Endothelial cell of umbilical vein (primary cell): ENCODE measurements around the gene TOP3A. TPM values are rescaled to one million over a fixed set of nuclear protein-coding genes. Genes with fewer than 3 reads are reported as not detected.

Experiments
- BruUV-seq: library from RNA; stranded (reverse); fragments of 400-500 nt; replicated peaks from 2 replicates; lab custom pipeline; 2021; lab: Mats Ljungman, UMichigan
- CTCF ChIA-PET: fragments of 300-600, 350-600 bp; sonication (Branson Sonifier 250); formaldehyde crosslinking; loops from one replicate; lab custom pipeline; 2021; ENCODE audit warnings: antibody characterized with exemption, inconsistent platforms; lab: Charles Lee
- POLR2A ChIA-PET: fragments of 300-600, 350-600 bp; sonication (Branson Sonifier 250); formaldehyde crosslinking; loops from one replicate; lab custom pipeline; 2021; ENCODE audit warnings: antibody characterized with exemption, inconsistent platforms; lab: Charles Lee
- DNase-seq: peaks from one replicate; pipeline ENCODE4 v3.0.0-alpha.2; 2011; ENCODE audit warnings: low read depth, low spot score
- FAIRE-seq: peaks from 2 replicates; lab custom pipeline; 2011; peaks lifted over from hg19 to GRCh38; lab: Jason Lieb, UNC
- H2AFZ ChIP-seq: 2 replicates; pipeline ENCODE4 v1.6.0; 2012; ENCODE audit warnings: low read depth, low read length, control low read depth, inconsistent platforms
- H3K27ac ChIP-seq: 2 replicates; pipeline ENCODE4 v1.5.1; 2011; ENCODE audit warnings: low read depth, mild to moderate bottlenecking, control low read depth, low read length, moderate library complexity; ENCODE audit not compliant: insufficient read depth
- H3K27me3 ChIP-seq, 2 experiments: 2 replicates each; pipeline versions ENCODE4 v1.6.0 to v1.6.1; 2011; ENCODE audit warnings: low read length in 2 of 2, mixed read lengths in 1 of 2; ENCODE audit not compliant: control insufficient read depth in 2 of 2, insufficient read depth in 2 of 2
- H3K36me3 ChIP-seq, 2 experiments: 2 replicates in 1 of 2; 3 replicates in 1 of 2; pipeline ENCODE4 v1.5.1; 2011; ENCODE audit warnings: low read length in 2 of 2, mild to moderate bottlenecking in 1 of 2, moderate library complexity in 1 of 2; ENCODE audit not compliant: control insufficient read depth in 2 of 2, insufficient read depth in 2 of 2; ENCODE audit errors: extremely low read depth in 1 of 2
- H3K4me1 ChIP-seq: 3 replicates; pipeline ENCODE4 v1.5.1; 2011; ENCODE audit warnings: mild to moderate bottlenecking, low read length; ENCODE audit not compliant: control insufficient read depth, insufficient read depth; ENCODE audit errors: extremely low read depth
- H3K4me2 ChIP-seq: 2 replicates; pipeline ENCODE4 v1.6.1; 2011; ENCODE audit warnings: low read length, control low read depth, mixed read lengths; ENCODE audit not compliant: insufficient read depth
- H3K4me3 ChIP-seq, 3 experiments: fragments of 200-600 bp in 1 of 3; sonication (generic), shearing (Covaris generic) in 1 of 3; replicated peaks in 1 of 3; 2 replicates each; pipeline ENCODE4 v1.5.1; 2011 to 2016; ENCODE audit warnings: control low read depth in 3 of 3, low read length in 3 of 3, mild to moderate bottlenecking in 2 of 3, inconsistent platforms in 1 of 3, low read depth in 1 of 3, moderate library complexity in 1 of 3; ENCODE audit not compliant: insufficient read depth in 1 of 3
- H3K79me2 ChIP-seq: 2 replicates; pipeline ENCODE4 v1.6.0; 2012; ENCODE audit warnings: low read length, inconsistent platforms; ENCODE audit not compliant: control insufficient read depth, insufficient read depth
- H3K9ac ChIP-seq: replicated peaks from 2 replicates; pipeline ENCODE3; 2011; ENCODE audit warnings: low read length, control low read depth; ENCODE audit not compliant: insufficient read depth; ENCODE audit errors: extremely low read depth
- H3K9me1 ChIP-seq: replicated peaks from 3 replicates; pipeline ENCODE4 v1.6.0; 2011; ENCODE audit warnings: mild to moderate bottlenecking, low read length; ENCODE audit not compliant: control insufficient read depth, insufficient read depth; ENCODE audit errors: extremely low read depth
- H3K9me3 ChIP-seq: replicated peaks from 2 replicates; pipeline ENCODE4 v1.5.1; 2012; ENCODE audit warnings: low read length, inconsistent platforms; ENCODE audit not compliant: control insufficient read depth, insufficient read depth
- H4K20me1 ChIP-seq: replicated peaks from 2 replicates; pipeline ENCODE3; 2011; ENCODE audit warnings: mild to moderate bottlenecking, low read length; ENCODE audit not compliant: control insufficient read depth, insufficient read depth; ENCODE audit errors: extremely low read depth
- EZH2 ChIP-seq: IDR thresholded peaks from 2 replicates; pipeline ENCODE4 v1.6.1; 2012; ENCODE audit warnings: borderline replicate concordance, low read depth, mild to moderate bottlenecking, moderate library complexity, low read length, inconsistent platforms; ENCODE audit not compliant: severe bottlenecking
- FOS ChIP-seq: IDR thresholded peaks from 2 replicates; pipeline ENCODE4 v1.6.1; 2011; ENCODE audit warnings: mild to moderate bottlenecking, low read length, moderate library complexity, borderline replicate concordance; ENCODE audit not compliant: insufficient read depth
- GATA2 ChIP-seq: IDR thresholded peaks from 2 replicates; pipeline ENCODE4 v1.7.0; 2011; ENCODE audit warnings: low read depth, mild to moderate bottlenecking, moderate library complexity, mixed read lengths, low read length; ENCODE audit not compliant: insufficient read length, insufficient read depth
- JUN ChIP-seq: IDR thresholded peaks from 2 replicates; pipeline ENCODE4 v1.6.1; 2011; ENCODE audit warnings: borderline replicate concordance, low read depth; ENCODE audit not compliant: insufficient read length, insufficient read depth
- MYC ChIP-seq: IDR thresholded peaks from one replicate; pipeline ENCODE4 v1.6.1; 2011; ENCODE audit warnings: mild to moderate bottlenecking, low read depth, low read length
- POLR2A ChIP-seq: IDR thresholded peaks from 2 replicates; pipeline ENCODE4 v1.6.1; 2012; ENCODE audit warnings: low read depth, mild to moderate bottlenecking, control low read depth, low read length
- POLR2AphosphoS5 ChIP-seq: IDR thresholded peaks from 2 replicates; pipeline ENCODE4 v1.6.1; 2012; ENCODE audit warnings: low read depth, mild to moderate bottlenecking, control low read depth, low read length, moderate library complexity; ENCODE audit not compliant: insufficient read depth
- dilution Hi-C: fragments of 300-500 bp; cut with MboI; formaldehyde crosslinking; loops from one replicate; pipeline ENCODE4 v1.15.0; 2019; ENCODE audit warnings: low sequenced_read_pairs; ENCODE audit not compliant: extremely low pct_ligation_motif_present
- intact Hi-C: fragments of 100-400 bp; cut with micrococcal nuclease; formaldehyde crosslinking; loops from one replicate; pipeline ENCODE4 v1.10.0; 2022
- polyA plus RNA-seq, 4 experiments: library from polyadenylated mRNA; depleted of rRNA in 3 of 4; stranded (reverse) in 3 of 4; unstranded in 1 of 4; fragments of >200 nt; gene quantifications; 2 replicates each; pipeline versions ENCODE4 v1.2.1 to v1.2.3, GENCODE V29; 2011 to 2012; ENCODE audit warnings: missing spikeins in 1 of 4
- total RNA-seq: library from RNA; stranded (reverse); gene quantifications from 2 replicates; pipeline ENCODE4 v1.2.3, GENCODE V29; 2021
- TF ChIP-seq, protein P1 (sequence below): IDR thresholded peaks from 2 replicates; pipeline ENCODE4 v1.6.1; 2011; ENCODE audit not compliant: insufficient read depth, insufficient read length
- TF ChIP-seq, protein P2 (sequence below), 2 donors: IDR thresholded peaks; 1 replicate in 1 of 2; 2 replicates in 1 of 2; pipeline ENCODE4 v1.5.1; 2011; ENCODE audit warnings: low read length in 2 of 2, mild to moderate bottlenecking in 2 of 2, moderate library complexity in 2 of 2, control low read depth in 1 of 2, inconsistent platforms in 1 of 2, low read depth in 1 of 2; ENCODE audit not compliant: insufficient read depth in 1 of 2; ENCODE audit errors: extremely low read depth in 1 of 2

The TOP3A gene
- total and polyA plus RNA-seq, 2 donors (not counting 3 experiments of a cell fraction or from before 2014, with no cell fraction given): 20.4 to 53.1 TPM

DNA sequence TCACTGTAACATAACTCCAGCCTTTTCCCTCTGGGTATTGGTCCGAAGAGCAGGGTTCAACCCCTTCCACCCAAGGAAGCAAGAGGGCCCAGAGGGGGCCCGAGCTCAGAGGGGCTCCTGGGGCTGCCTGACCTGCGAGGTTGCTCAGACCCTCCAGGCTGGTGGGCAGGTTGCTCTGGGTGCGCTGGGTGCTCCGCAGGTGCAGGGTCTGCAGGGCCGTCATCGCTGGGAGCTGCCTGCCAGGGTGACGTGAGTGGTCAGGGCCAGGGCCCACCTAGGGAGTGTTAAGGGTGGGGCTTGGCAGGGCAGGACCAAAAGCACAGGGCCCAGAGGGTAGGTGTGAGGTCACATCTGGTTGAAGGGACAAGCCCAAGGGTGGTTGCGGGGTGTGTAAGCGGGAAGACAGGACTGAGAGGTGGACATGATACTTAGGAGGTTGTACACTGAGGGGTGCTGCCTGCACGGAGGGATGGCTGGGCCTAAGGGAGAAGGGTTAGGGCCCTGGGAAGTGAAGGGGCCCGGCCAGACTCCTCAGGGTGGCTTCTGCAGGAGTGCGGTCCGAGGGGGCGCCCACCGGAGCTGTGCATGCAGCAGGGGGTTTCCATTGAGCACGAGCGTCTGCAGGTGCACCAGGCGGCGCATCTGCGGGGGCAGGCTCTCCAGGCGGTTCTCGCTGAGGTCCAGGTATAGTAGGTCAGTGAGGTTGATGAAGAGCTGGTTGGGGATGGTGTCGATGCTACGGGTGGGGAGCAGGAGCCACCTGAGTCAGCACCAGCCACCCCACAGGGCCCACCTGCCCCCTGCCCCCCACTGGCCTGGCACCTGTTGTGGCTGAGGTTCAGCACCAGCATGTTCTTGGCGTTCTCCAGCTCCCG, 60.6 kb downstream of the TOP3A start:
- Histone ChIP-seq H3K9me3 (no peaks in the 10 kb centered on the region), H3K27me3 (no peaks in the 10 kb centered on the region), H3K4me3 (no peak overlapping the region), H3K4me1 (peaks cover 10% of the 10 kb centered on the region), H3K27ac (no peak overlapping the region), H3K36me3 (peaks cover 4 to 60% of the 10 kb centered on the region in 2 experiments), H3K9ac (no peak overlapping the region), H3K9me1 (no peaks in the 10 kb centered on the region), H3K4me2 (no peak overlapping the region), H3K79me2 (peaks cover 23% of the 10 kb centered on the region), H4K20me1 (no peaks in the 10 kb centered on the region), H2AFZ (no peak overlapping the region)
- no peak for TF ChIP-seq POLR2AphosphoS5
- TF ChIP-seq GATA2: no peak
- TF ChIP-seq EZH2: no peak
- TF ChIP-seq FOS: no peak
- no peak for TF ChIP-seq JUN
- TF ChIP-seq MYC: no peak
- TF ChIP-seq, protein P1, sequence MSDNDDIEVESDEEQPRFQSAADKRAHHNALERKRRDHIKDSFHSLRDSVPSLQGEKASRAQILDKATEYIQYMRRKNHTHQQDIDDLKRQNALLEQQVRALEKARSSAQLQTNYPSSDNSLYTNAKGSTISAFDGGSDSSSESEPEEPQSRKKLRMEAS: no peak
- TF ChIP-seq POLR2A: no peak
- TF ChIP-seq, protein P2, sequence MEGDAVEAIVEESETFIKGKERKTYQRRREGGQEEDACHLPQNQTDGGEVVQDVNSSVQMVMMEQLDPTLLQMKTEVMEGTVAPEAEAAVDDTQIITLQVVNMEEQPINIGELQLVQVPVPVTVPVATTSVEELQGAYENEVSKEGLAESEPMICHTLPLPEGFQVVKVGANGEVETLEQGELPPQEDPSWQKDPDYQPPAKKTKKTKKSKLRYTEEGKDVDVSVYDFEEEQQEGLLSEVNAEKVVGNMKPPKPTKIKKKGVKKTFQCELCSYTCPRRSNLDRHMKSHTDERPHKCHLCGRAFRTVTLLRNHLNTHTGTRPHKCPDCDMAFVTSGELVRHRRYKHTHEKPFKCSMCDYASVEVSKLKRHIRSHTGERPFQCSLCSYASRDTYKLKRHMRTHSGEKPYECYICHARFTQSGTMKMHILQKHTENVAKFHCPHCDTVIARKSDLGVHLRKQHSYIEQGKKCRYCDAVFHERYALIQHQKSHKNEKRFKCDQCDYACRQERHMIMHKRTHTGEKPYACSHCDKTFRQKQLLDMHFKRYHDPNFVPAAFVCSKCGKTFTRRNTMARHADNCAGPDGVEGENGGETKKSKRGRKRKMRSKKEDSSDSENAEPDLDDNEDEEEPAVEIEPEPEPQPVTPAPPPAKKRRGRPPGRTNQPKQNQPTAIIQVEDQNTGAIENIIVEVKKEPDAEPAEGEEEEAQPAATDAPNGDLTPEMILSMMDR (IDR thresholded peaks at IDR 0.05; ENCODE audit: extremely low read depth in 1 of 2, insufficient read depth in 1 of 2, low read depth in 1 of 2, low read length in 2 of 2): no peak
- no TSS peak for BruUV-seq
- intact Hi-C loops (no loop called here), dilution Hi-C loops (no loop called here)
- ChIA-PET POLR2A (no interaction called here), CTCF (interaction anchor here (2.1 kb wide), 1 partner anchor 18 kb away, joined by 5 read pairs; no protein-coding TSS in a partner anchor)
- DNase-seq (no peak), FAIRE-seq (no peak)
